GM19239 (cell line): ENCODE results near the gene MED12L.

Experiments used
- DNase-seq: peaks from one replicate; pipeline ENCODE4 v3.0.0; 2011; ENCODE audit warnings: low spot score; ENCODE audit not compliant: insufficient read length
- FAIRE-seq: peaks from 2 replicates; lab custom pipeline; 2011; peaks lifted over from hg19 to GRCh38; lab: Jason Lieb, UNC

MED12L gene

GRCh38 chr3:151347432-151347831 lies 262.0 kb downstream of the MED12L start:
- FAIRE-seq = no peak
- no peak for DNase-seq

- DNase-seq (no peak), FAIRE-seq (no peak)
Measured at GRCh38 chr3:151350656-151351055, 265.2 kb downstream of the MED12L start.

GRCh38 chr3:151351219-151351618 lies 265.8 kb downstream of the MED12L start:
- DNase-seq = peak; percentile 15

GRCh38 chr3:151351648-151352047 lies 266.2 kb downstream of the MED12L start:
- DNase-seq (no peak), FAIRE-seq (no peak)

More at GRCh38 chr3:151351219-151351618, 265.8 kb downstream of the MED12L start:
- FAIRE-seq = peak; percentile 86

GRCh38 chr3:151356794-151357462 lies 271.5 kb downstream of the MED12L start:
- FAIRE-seq = no peak
- no peak for DNase-seq

GRCh38 chr3:151357463-151357850 lies 272.0 kb downstream of the MED12L start:
- DNase-seq (no peak), FAIRE-seq (peak; percentile 8)

- no peak for DNase-seq
- FAIRE-seq = no peak
Measured at GRCh38 chr3:151362751-151363174, 277.3 kb downstream of the MED12L start.

- FAIRE-seq = no peak
- DNase-seq = no peak
Measured at GRCh38 chr3:151366993-151367392, 281.5 kb downstream of the MED12L start.

- FAIRE-seq = no peak
- no peak for DNase-seq
Measured at GRCh38 chr3:151367448-151367847, 282.0 kb downstream of the MED12L start.

- no peak for DNase-seq
- no peak for FAIRE-seq
Measured at GRCh38 chr3:151371526-151371925, 286.1 kb downstream of the MED12L start.

GRCh38 chr3:151372063-151372820 lies 286.8 kb downstream of the MED12L start:
- FAIRE-seq (peak; percentile 54), DNase-seq (no peak)

GRCh38 chr3:151377768-151378385 lies 292.4 kb downstream of the MED12L start:
- peak; percentile 5 for DNase-seq
- peak; percentile 71 for FAIRE-seq

- FAIRE-seq = peak; percentile 81
- no peak for DNase-seq
Measured at GRCh38 chr3:151379083-151379734, 293.7 kb downstream of the MED12L start.

GRCh38 chr3:151382671-151383070 lies 297.2 kb downstream of the MED12L start:
- DNase-seq = no peak
- peak; percentile 93 for FAIRE-seq

- no peak for DNase-seq
- FAIRE-seq = no peak
Measured at GRCh38 chr3:151383111-151383510, 297.6 kb downstream of the MED12L start.

GRCh38 chr3:151383956-151384355 lies 298.5 kb downstream of the MED12L start:
- FAIRE-seq = peak; percentile 88
- no peak for DNase-seq

- DNase-seq (no peak), FAIRE-seq (peak; percentile 92)
Measured at GRCh38 chr3:151384741-151385174, 299.3 kb downstream of the MED12L start, which contains the start of gene P2RY12. P2RY12 (minus strand) TSS chr3:151384753; CDS start chr3:151338845, 45,908 bp downstream.

GRCh38 chr3:151386056-151386455 lies 300.6 kb downstream of the MED12L start:
- DNase-seq = no peak
- FAIRE-seq = peak; percentile 8

- DNase-seq = no peak
- peak; percentile 42 for FAIRE-seq
Measured at GRCh38 chr3:151387432-151387831, 302.0 kb downstream of the MED12L start.

- FAIRE-seq (peak; percentile 44), DNase-seq (no peak)
Measured at GRCh38 chr3:151387842-151388241, 302.4 kb downstream of the MED12L start.
